ENCODE results near the gene WDR1. TPM values are rescaled to one million over a fixed set of nuclear protein-coding genes. Genes with fewer than 3 reads are reported as not detected.

The WDR1 gene
- total and polyA plus RNA-seq, 4 donors: 85.8 to 148 (median 135) TPM

DNA sequence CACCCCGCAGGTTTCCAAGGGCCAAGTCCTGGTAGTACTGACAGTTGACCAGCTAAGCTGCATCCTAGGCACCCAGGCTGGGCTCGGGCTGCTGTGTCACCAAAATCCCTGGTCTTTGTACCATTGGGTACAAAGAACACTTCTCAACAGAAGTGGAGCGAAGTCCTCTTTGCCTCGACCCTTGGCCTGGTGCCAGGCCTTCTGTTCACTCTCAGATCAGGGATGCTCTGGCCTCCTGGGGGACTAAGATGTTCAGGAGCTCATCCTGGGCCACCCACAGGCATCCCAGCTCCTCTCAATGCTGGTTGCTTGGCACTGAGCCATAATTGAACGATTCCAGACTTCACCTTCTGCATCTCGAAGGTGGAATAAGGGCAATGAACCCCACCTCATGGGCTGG lies 81.5 kb downstream of the WDR1 start:
- 62% methylated on average over 6 of the region's 6 CpGs for WGBS (ENCODE audit: insufficient coverage)
- no peak for DNase-seq (ENCODE audit: low read depth in 4 of 6, low spot score in 6 of 6)
- no peaks in the 10 kb centered on the region for H3K27me3 ChIP-seq (ENCODE audit: control insufficient read depth, insufficient read depth, low read length)
- no peak overlapping the region for H3K4me3 ChIP-seq (ENCODE audit: low read depth, low read length)
- no peaks in the 10 kb centered on the region for H3K9me3 ChIP-seq (ENCODE audit: control insufficient read depth, insufficient read depth, low read length)
- no peak overlapping the region for H3K27ac ChIP-seq (ENCODE audit: low read depth, low read length)
- H3K4me1 ChIP-seq (ENCODE audit: control insufficient read depth, insufficient read depth, low read length): peaks cover 24% of the 10 kb centered on the region
- H3K36me3 ChIP-seq (ENCODE audit: control insufficient read depth, insufficient read depth, low read length): no peaks in the 10 kb centered on the region

DNA sequence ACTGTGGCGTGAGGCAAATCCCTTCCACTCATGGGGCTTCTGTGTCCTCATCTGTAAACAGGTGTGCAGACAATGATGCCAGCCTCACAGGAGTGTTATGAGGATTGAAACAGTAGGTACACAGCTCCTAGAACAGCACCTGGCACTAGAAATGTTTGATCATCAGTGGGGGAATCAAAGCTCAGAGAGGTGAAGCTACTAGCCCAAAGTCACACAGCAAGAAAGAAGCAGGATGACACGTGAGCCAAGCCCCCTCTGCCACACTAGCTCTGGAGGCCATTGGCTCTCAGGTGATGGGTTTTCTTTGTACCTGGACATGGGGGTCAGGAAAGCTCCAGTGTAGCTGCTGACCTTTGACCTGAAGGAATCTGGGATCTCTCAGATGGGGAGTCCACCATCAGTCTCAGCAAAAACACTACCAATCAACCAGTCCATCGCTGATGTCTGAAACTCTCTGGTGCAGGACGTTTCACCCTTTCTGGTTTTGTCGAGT lies 81.9 kb downstream of the WDR1 start:
- Histone ChIP-seq H3K4me1 (ENCODE audit: control insufficient read depth, insufficient read depth, low read length) (peaks cover 24% of the 10 kb centered on the region), H3K27ac (ENCODE audit: low read depth, low read length) (no peak overlapping the region), H3K4me3 (ENCODE audit: low read depth, low read length) (no peak overlapping the region), H3K36me3 (ENCODE audit: control insufficient read depth, insufficient read depth, low read length) (no peaks in the 10 kb centered on the region), H3K9me3 (ENCODE audit: control insufficient read depth, insufficient read depth, low read length) (no peaks in the 10 kb centered on the region), H3K27me3 (ENCODE audit: control insufficient read depth, insufficient read depth, low read length) (no peaks in the 10 kb centered on the region)
- 97% methylated on average over 4 of the region's 5 CpGs for WGBS (ENCODE audit: insufficient coverage)
- no peak for DNase-seq (ENCODE audit: low read depth in 4 of 6, low spot score in 6 of 6)

GRCh38 chr4:10034136-10034535 lies 82.5 kb downstream of the WDR1 start:
- no peak for DNase-seq (ENCODE audit: low read depth in 4 of 6, low spot score in 6 of 6)
- Histone ChIP-seq H3K9me3 (ENCODE audit: control insufficient read depth, insufficient read depth, low read length) (no peaks in the 10 kb centered on the region), H3K27me3 (ENCODE audit: control insufficient read depth, insufficient read depth, low read length) (no peaks in the 10 kb centered on the region), H3K27ac (ENCODE audit: low read depth, low read length) (no peak overlapping the region), H3K36me3 (ENCODE audit: control insufficient read depth, insufficient read depth, low read length) (no peaks in the 10 kb centered on the region), H3K4me1 (ENCODE audit: control insufficient read depth, insufficient read depth, low read length) (peaks cover 24% of the 10 kb centered on the region), H3K4me3 (ENCODE audit: low read depth, low read length) (no peak overlapping the region)
- 77% methylated on average over 10 of the region's 10 CpGs for WGBS (ENCODE audit: insufficient coverage)

DNA sequence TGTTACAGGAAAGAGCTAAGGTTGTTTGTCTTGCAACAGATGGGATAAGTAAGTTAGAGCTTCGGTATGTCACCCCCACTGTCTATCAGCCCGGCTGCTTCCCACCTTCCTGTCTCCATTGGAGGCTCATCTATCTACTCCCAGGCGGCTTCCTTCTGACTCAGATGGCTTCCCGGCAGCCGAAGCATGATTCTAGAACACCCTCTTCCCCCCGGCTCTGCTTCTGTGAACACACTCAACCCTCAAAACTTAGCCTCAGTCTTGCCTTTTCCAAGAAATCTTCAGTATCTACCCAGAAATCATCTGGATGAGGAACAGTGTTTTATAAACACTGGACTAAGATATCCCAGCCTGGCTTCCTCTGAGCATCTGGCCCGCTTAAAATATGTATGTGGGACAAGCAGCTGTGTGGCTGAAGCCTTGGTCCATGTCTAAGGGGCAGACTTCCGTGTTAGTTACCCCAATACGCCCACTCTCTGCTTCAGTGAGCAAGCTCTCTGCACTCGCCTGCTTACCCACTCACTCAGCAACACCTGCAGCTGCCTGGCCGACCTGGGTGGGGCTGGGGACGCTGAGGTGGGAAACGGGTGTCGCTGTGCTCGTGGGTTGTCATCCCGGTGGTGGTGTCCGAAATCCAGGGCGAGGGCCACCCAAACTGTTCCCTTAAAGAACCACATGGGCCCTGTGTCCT lies 83.3 kb downstream of the WDR1 start:
- Histone ChIP-seq H3K9me3 (ENCODE audit: control insufficient read depth, insufficient read depth, low read length) (no peaks in the 10 kb centered on the region), H3K27ac (ENCODE audit: low read depth, low read length) (no peak overlapping the region), H3K4me3 (ENCODE audit: low read depth, low read length) (no peak overlapping the region), H3K36me3 (ENCODE audit: control insufficient read depth, insufficient read depth, low read length) (no peaks in the 10 kb centered on the region), H3K27me3 (ENCODE audit: control insufficient read depth, insufficient read depth, low read length) (no peaks in the 10 kb centered on the region), H3K4me1 (ENCODE audit: control insufficient read depth, insufficient read depth, low read length) (peaks cover 24% of the 10 kb centered on the region)
- 79% methylated on average over 17 of the region's 18 CpGs for WGBS (ENCODE audit: insufficient coverage)
- DNase-seq (ENCODE audit: low read depth in 4 of 6, low spot score in 6 of 6): no peak

DNA sequence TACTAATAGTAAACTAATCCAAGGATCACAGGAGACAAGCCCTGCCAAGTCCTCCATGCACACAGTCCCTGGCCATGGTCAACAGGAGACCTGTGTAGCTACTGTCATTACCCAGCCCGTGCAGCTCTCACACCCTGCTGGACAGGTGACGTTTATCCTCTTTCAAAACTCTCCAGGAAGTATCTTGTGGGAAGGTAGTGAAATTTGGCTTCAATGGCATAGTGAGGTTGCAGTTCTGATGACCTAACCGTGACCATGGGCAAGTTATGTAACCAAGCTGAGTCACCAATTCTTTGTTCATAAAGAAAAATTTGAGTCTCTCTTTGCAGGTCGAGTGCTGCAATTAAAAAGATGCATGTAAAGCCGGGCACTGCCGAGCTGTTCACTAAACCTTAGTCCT lies 84.0 kb downstream of the WDR1 start:
- Histone ChIP-seq H3K27ac (ENCODE audit: low read depth, low read length) (no peak overlapping the region), H3K4me1 (ENCODE audit: control insufficient read depth, insufficient read depth, low read length) (peaks cover 21% of the 10 kb centered on the region), H3K27me3 (ENCODE audit: control insufficient read depth, insufficient read depth, low read length) (no peaks in the 10 kb centered on the region), H3K36me3 (ENCODE audit: control insufficient read depth, insufficient read depth, low read length) (no peaks in the 10 kb centered on the region), H3K9me3 (ENCODE audit: control insufficient read depth, insufficient read depth, low read length) (no peaks in the 10 kb centered on the region), H3K4me3 (ENCODE audit: low read depth, low read length) (no peak overlapping the region)
- no peak for DNase-seq (ENCODE audit: low read depth in 4 of 6, low spot score in 6 of 6)
- 93% methylated on average over 3 of the region's 6 CpGs for WGBS (ENCODE audit: insufficient coverage)

GRCh38 chr4:10031668-10032590 lies 84.7 kb downstream of the WDR1 start:
- H3K4me3 ChIP-seq (ENCODE audit: low read depth, low read length): no peak overlapping the region
- no peaks in the 10 kb centered on the region for H3K27me3 ChIP-seq (ENCODE audit: control insufficient read depth, insufficient read depth, low read length)
- H3K9me3 ChIP-seq (ENCODE audit: control insufficient read depth, insufficient read depth, low read length): no peaks in the 10 kb centered on the region
- peaks cover 21% of the 10 kb centered on the region for H3K4me1 ChIP-seq (ENCODE audit: control insufficient read depth, insufficient read depth, low read length)
- DNase-seq (ENCODE audit: low read depth in 4 of 6, low spot score in 6 of 6): peak in 1 of 6 donors; percentile 19
- 65% methylated on average over 8 of the region's 10 CpGs for WGBS (ENCODE audit: insufficient coverage)
- H3K27ac ChIP-seq (ENCODE audit: low read depth, low read length): no peak overlapping the region
- H3K36me3 ChIP-seq (ENCODE audit: control insufficient read depth, insufficient read depth, low read length): no peaks in the 10 kb centered on the region

- DNase-seq (ENCODE audit: low read depth in 4 of 6, low spot score in 6 of 6): peak in 2 of 6 donors; percentile 39 to 42
Measured at GRCh38 chr4:10030972-10031667, 85.5 kb downstream of the WDR1 start.

DNA sequence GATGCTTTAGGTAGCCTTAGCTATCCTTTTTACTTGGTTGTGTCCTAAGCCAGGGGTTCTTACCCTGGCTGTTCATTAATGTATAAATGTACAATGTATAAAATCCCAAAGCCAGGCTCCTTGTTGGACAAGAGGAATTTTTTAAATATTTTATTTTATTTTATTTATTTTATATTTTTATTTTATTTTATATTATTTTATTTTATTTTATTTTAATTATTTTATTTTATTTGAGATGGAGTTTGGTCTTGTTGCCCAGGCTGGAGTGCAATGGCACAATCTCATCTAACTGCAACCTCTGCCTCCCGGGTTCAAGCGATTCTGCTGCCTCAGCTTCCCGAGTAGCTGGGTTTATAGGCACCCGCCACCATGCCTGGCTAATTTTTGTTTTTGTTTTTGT lies 87.2 kb downstream of the WDR1 start:
- H3K4me1 ChIP-seq (ENCODE audit: control insufficient read depth, insufficient read depth, low read length): peaks cover 19% of the 10 kb centered on the region
- 100% methylated on average over 4 of the region's 4 CpGs for WGBS (ENCODE audit: insufficient coverage)
- H3K27ac ChIP-seq (ENCODE audit: low read depth, low read length): no peak overlapping the region
- H3K4me3 ChIP-seq (ENCODE audit: low read depth, low read length): no peak overlapping the region
- no peak for DNase-seq (ENCODE audit: low read depth in 4 of 6, low spot score in 6 of 6)
- H3K27me3 ChIP-seq (ENCODE audit: control insufficient read depth, insufficient read depth, low read length): no peaks in the 10 kb centered on the region
- H3K9me3 ChIP-seq (ENCODE audit: control insufficient read depth, insufficient read depth, low read length): no peaks in the 10 kb centered on the region
- H3K36me3 ChIP-seq (ENCODE audit: control insufficient read depth, insufficient read depth, low read length): no peaks in the 10 kb centered on the region

More at GRCh38 chr4:10030972-10031667, 85.5 kb downstream of the WDR1 start:
- H3K9me3 ChIP-seq (ENCODE audit: control insufficient read depth, insufficient read depth, low read length): no peaks in the 10 kb centered on the region
- WGBS (ENCODE audit: insufficient coverage): 23% methylated on average over 4 of the region's 7 CpGs
- H3K27ac ChIP-seq (ENCODE audit: low read depth, low read length): peak overlapping the region; percentile 29
- H3K36me3 ChIP-seq (ENCODE audit: control insufficient read depth, insufficient read depth, low read length): no peaks in the 10 kb centered on the region
- no peak overlapping the region for H3K4me3 ChIP-seq (ENCODE audit: low read depth, low read length)
- H3K27me3 ChIP-seq (ENCODE audit: control insufficient read depth, insufficient read depth, low read length): no peaks in the 10 kb centered on the region
- H3K4me1 ChIP-seq (ENCODE audit: control insufficient read depth, insufficient read depth, low read length): peaks cover 21% of the 10 kb centered on the region

GRCh38 chr4:10028910-10029309 lies 87.7 kb downstream of the WDR1 start:
- Histone ChIP-seq H3K9me3 (ENCODE audit: control insufficient read depth, insufficient read depth, low read length) (no peaks in the 10 kb centered on the region), H3K27ac (ENCODE audit: low read depth, low read length) (no peak overlapping the region), H3K4me1 (ENCODE audit: control insufficient read depth, insufficient read depth, low read length) (peaks cover 17% of the 10 kb centered on the region), H3K36me3 (ENCODE audit: control insufficient read depth, insufficient read depth, low read length) (no peaks in the 10 kb centered on the region), H3K4me3 (ENCODE audit: low read depth, low read length) (no peak overlapping the region), H3K27me3 (ENCODE audit: control insufficient read depth, insufficient read depth, low read length) (no peaks in the 10 kb centered on the region)
- WGBS (ENCODE audit: insufficient coverage): 75% methylated on average over 4 of the region's 4 CpGs
- no peak for DNase-seq (ENCODE audit: low read depth in 4 of 6, low spot score in 6 of 6)
